Mesenteric fat pad (tissue), 1 donor: ENCODE measurements around the gene BRD4. TPM values are rescaled to one million over a fixed set of nuclear protein-coding genes. Genes with fewer than 3 reads are reported as not detected.

Experiments used
- DNase-seq: peaks from one replicate; pipeline ENCODE4 v3.0.0-alpha.2; 2020; ENCODE audit warnings: low spot score
- total RNA-seq: library from RNA; stranded (reverse); fragmentation: NEBNext Ultra II Directional; extraction: Animal tissue kit (Norgen Biotek cat#: 25700); gene quantifications from one replicate; pipeline ENCODE4 v1.2.1, GENCODE V29; 2021
- donor health status: DM: yes; HTN: yes; CAD: no.

BRD4 gene
- total RNA-seq, 1 donor from 2014 or later, result 96.3 TPM

- no peak for DNase-seq
Observed at GRCh38 chr19:15316498-15316897, 15.8 kb downstream of the BRD4 start.

- DNase-seq, result no peak
Observed at GRCh38 chr19:15315101-15315500, 17.2 kb downstream of the BRD4 start.

GRCh38 chr19:15313649-15314279 is 18.6 kb downstream of the BRD4 start:
- DNase-seq, result no peak

DNA sequence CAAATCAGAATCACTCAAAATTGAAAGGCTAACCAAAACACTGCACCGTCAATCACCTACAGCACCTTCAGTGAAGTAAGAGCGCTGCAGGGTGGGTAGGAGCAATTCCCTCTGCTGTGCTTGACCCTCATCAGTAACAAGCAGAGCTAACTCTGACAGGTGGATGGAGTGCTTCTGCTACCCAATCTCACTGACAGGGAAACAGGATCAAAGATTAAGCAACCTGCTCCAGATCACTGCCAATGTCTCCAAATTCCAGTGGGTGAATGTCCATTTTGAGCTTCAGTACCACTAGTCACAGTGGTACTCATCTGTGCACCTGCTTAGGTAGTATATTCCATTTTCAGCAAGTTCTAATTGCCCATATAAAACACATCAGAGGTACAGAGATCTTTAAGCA is 25.2 kb downstream of the BRD4 start:
- DNase-seq, result no peak

DNA sequence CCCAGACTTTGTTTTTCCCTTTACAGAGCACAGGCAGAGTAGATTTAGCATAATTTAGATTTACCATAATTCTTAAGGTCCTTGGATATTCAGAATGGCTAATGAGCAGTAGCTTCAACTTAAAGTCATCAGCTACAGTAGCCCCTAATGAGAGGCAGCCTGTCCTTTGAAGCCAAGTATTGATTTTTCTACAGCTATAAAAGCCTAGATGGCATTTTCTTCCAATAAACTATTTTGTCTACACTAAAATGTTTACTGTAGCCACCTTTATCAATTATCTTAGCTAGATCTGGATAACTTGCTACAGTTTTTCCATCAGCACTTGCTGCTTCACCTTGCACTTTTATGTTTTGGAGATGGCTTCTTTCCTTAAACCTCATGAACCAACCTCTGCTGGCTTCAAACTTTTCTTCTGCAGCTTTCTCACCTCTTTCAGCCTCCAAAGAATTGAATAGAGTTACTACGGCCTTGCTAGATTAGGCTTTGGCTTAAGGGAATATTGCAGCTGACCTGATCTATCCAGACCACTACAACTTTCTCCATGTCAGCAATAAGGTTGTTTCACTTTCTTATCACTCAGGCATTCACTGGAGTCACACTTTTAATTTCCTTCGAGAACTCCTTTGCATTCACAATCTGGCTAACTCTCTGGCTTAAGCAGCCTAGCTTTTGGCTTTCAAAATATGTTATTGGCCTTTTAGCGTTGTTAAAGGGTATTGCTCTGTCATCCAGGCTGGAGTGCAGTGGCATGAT is 26.6 kb downstream of the BRD4 start:
- DNase-seq, result no peak

GRCh38 chr19:15304140-15304705 is 28.1 kb downstream of the BRD4 start:
- DNase-seq, result no peak

- no peak for DNase-seq
Observed at GRCh38 chr19:15303105-15303780, 29.1 kb downstream of the BRD4 start.

DNA sequence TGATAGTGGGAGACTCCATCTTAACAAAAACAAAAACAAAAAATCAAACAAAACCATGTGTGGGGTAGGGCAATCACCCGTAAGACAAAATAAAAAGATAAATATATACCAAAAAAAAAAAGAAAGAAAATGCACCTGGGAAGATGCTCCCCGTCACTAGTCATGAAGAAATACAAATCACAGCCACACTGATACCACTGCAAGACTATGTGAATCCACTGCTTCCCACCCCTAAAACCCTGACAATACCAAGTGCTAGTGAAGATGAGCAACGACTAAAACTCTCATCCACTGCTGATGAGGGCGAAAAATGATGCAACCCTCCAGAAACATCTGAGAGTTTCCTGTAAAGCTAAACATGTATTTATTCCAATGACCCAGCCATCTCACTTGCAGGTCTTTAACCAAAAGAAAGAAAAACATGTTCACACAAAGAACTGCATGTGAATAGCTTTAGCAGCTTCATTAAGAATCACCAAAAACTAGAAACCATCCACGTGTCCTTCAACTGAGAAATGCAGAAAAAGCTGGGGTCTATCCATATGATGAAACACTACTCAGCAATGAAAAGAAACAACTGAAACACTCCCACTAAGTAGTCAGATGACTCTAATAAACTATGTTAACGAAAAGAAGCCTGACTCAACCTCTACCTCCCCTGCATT is 31.7 kb downstream of the BRD4 start:
- no peak for DNase-seq

DNA sequence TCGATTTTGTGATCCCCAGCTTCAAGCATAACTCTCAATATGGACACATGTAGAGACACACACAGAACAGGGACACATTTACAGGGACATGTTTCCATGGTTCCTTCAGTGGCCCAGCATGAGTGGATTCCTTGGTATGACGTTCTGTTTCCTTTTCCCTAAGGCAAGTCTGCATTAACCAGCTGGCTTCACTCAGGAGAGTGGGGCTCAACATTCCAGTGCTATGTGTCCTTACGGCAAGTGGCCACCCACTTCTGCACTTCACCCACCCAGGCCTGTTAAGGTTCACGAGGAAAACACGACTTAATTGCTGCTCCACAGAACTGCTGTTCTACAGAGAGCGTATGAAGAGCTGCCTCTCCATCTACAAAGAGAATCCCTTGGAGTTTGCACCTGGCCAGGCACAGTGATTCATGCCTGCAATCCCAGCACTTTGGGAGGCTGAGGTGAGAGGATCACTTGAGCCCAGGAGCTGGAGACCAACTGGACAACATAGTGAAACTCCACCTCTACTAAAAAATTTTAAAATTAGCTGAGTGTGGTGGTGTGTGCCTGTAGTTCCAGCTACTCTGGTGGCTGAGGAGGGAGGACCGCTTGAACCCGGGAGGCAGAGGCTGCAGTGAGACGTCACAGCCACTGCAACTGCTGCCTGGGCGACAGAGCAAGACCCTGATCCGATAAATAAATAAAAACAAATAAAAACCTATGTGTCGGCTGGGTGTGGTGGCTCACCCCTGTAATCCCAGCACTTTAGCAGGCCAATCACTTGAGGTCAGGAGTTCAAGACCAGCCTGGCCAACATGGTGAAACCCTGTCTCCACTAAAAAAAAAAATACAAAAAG is 32.5 kb downstream of the BRD4 start:
- DNase-seq, result no peak

DNA sequence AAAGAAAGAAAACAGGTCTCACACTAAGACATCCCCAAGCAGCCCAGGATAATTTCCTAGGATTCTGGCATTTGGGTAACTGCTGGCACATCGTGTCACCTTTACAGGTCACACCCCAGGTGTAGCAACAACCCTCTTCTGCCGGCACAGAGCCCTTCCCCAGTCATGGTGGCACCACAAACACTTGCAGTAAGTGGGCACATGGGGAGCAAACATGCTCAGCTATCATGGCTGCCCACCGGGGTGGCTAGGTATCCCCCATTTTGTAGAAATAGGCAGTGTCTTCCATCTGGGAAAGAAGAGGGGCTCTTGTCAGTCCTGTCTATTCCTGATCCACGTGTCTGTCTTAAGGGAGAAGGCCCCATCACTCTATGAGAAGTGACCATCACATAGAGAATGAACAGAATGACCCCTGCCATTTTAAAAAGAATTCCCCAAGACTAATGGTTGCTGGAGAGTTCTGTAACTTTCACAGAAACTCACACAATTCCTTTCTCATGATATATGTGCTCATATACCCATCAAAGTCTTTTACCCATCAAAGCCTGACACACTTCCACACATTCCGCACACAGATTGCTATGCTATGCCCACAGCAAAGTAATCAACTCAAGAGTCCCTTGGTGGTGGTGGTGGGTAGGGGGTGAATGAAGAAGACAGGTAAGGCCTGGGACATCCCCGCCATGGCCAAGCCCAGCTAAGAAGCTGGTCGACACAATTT is 33.3 kb downstream of the BRD4 start:
- DNase-seq, result no peak

DNA sequence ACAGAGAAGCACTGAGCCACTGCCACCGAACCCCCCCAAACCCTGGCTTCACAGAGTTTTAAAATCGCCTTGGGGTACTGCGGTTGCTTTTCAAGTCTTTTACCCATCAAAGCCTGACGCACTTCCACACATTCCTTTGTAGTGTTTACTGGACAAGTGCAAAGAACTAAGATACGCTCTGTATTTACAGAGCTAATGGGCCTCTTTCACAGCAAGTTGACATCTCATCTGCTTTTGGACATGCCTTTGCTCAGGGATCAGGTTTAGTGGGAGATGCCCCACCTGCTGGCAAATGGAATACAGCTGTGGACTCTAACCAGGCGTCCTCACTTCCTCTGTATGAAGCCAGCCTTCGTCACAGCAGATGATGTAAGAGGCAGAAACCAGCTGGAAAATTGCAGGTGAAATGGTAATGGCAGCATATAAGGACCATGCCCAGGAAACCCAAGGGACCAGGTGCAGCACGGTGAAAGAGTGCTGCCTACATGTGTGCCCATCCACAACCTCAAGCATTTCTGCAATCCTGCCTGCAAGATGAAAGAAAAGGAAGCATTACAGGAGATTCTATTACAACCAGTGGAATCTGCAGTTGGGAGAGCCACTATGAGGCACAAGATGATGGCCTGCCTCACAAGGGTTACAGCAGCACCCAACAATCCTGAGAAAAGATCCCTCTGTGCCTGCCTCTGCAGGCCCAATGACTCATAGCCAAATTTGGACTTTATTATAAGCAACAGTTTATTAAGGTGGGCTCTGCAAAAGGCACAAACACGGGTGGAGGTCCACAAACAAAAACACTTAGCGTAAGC is 34.7 kb downstream of the BRD4 start:
- DNase-seq, result no peak

GRCh38 chr19:15296841-15297415 is 35.4 kb downstream of the BRD4 start:
- DNase-seq, result no peak

DNA sequence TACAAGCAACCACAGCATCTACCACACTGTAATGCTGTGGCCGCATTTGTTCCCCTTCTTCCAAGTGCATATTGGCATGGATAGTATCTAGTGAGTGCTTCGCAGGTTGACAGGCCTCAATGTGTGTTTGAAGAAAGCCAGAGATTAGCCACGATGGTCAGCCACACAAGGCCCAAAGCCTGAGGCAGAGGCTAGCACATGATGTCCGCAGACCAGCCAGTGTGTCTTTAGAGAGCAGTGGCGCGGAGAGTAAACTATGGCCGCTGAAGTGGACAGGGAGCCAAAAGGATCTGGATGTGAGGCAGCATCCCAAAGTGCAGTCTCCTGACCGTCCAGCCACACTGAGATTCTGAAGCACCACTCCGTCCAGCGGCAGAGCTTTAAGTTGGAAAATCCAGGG is 36.0 kb downstream of the BRD4 start:
- no peak for DNase-seq

DNA sequence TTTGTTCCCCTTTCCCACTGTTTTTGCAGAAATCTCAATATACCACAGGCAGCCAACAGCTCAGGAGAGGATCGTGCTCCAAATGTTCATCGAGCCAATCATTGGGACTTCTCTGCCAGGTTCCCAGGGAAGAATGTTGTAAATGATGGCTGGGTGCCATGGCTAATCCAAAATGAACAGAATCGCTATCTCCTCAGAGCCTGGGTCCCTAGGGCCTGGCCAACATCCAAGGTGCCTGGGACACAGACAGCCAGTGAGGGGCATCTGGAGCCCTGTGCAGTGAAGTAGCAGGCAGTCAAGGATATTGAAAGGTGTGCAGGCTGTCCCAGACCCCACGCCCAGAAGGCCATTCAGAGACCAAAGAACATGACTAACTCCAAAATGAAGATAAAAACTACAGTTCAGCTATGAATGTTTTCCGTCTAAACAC is 37.8 kb downstream of the BRD4 start:
- DNase-seq, result no peak

DNA sequence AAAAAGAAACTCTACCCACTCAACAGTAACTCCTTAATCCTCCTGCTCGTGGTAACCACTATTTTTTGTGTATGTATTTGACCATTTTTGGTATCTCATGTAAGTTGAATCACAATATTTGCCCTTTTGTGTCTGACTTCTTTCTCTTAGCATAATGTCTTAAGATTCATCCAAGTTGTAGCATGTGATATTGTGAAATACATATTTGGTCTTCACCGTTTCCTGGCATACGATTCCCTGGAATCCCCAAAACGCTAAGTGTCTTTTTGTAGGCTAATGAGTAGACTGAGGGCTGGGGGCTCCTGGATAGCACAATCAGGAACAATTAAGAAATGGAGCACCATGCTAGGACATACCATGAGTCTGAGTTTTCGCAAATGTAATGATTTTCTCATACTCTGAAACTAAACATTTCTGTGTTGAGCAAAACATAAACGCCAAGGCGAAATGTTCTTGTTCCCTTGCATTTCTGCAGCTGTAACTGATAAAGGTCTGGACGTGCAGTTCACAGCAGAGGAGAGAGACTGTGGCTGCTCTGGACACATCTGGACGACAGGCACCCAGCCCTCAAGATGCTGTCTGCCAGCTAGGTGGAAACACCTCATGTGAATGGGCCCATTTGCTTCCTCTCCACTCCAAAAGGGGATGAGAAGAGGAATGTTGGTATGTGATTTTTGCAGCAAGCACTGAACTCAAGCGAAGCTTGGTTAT is 38.4 kb downstream of the BRD4 start:
- DNase-seq, result no peak

DNA sequence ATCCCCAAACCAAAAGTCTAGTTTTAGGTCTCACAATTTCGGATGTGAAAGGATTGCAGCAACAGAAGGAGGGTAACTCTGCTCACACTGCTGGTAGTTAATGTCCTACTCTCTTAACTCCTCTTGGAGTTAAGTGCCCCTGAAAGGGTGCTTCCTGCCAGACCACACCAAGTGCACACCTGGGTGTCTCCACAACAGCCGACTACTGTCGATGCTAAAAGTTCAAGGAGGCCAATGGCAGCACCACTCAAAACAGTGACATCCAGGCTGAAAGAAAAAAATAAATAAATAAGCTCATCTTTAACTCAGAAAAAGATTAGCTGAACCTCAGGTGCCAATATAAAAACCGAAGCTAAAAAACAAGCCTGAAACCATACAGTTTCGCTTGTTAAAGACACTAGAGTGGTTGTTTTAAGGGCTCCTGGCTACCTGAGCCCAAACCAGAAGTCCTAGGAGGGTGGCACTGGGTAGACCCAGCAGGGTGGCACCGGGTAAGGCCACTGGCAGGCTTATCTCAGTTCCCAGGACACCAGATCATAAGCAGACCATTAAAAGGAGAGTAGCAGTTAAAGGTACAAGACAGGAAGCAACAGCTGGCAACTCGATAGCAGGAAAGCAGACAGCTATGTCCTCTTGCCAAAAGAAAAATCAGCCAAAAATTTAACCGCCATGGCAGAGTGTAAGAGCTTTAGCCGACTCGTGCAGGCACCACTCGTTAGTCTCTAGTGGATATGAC is 39.3 kb downstream of the BRD4 start:
- no peak for DNase-seq

DNA sequence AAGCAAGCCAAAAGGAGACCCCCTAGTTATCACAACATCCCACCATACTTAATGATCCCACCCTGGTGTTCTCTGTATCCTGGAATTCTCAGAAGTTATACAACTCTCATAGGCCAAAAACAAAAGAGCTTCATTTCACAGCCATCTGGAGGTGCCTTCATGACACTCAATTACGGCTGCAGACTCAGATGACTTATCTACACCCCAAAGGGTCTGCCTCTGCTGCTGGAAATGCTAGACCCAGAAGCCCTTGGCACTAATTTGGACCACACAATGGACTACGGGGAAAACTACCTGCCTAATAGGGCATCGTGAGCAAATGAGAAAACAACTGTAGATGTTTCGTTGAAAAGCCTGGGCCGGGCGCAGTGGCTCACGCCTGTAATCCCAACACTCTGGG is 40.2 kb downstream of the BRD4 start:
- DNase-seq, result no peak
